ENCODE data around the gene TESMIN. TPM values are rescaled to one million over a fixed set of nuclear protein-coding genes. Genes with fewer than 3 reads are reported as not detected.

The TESMIN gene
- total RNA-seq = 0.27 TPM
- long read RNA-seq, partial matches to known transcripts = 0 of 1 reads
- long read RNA-seq, other reads (novel, unspliced or antisense) = 1 of 1 reads

GRCh38 chr11:68751331-68751856, at the start of gene TESMIN:
Gene TESMIN (minus strand): TSS chr11:68751520. CDS start chr11:68750660, 860 bp downstream.
- intact Hi-C loops (cut with DNase I) = no loop called here
- ATAC-seq = peak; percentile 93
- DNase-seq (ENCODE audit: missing footprints) = peak; percentile 96

GRCh38 chr11:68798221-68798813, 47.0 kb upstream of the TESMIN start:
- ATAC-seq (no peak), DNase-seq (ENCODE audit: missing footprints) (no peak)
- intact Hi-C loops (cut with DNase I) = loop anchor here (5.0 kb wide), 1 partner anchor 44 kb away; the partner anchor contains the start of gene CPT1A

- DNase-seq (ENCODE audit: missing footprints) (no peak), ATAC-seq (peak; percentile 78)
- intact Hi-C loops (cut with DNase I) = loop anchor here (5.0 kb wide), 1 partner anchor 46 kb away; the partner anchor contains the start of gene CPT1A
Measured at GRCh38 chr11:68796801-68797200, 45.5 kb upstream of the TESMIN start.

- intact Hi-C loops (cut with DNase I) = no loop called here
- DNase-seq (ENCODE audit: missing footprints) = no peak
- ATAC-seq = no peak
Measured at GRCh38 chr11:68792400-68792966, 41.2 kb upstream of the TESMIN start.

GRCh38 chr11:68784653-68785052, 33.3 kb upstream of the TESMIN start:
- intact Hi-C loops (cut with DNase I) = no loop called here
- ATAC-seq (no peak), DNase-seq (ENCODE audit: missing footprints) (no peak)

- DNase-seq (ENCODE audit: missing footprints) (no peak), ATAC-seq (peak; percentile 79)
- intact Hi-C loops (cut with DNase I) = loop anchor here (2.0 kb wide), 1 partner anchor 55 kb away; no protein-coding TSS in a partner anchor
Measured at GRCh38 chr11:68783216-68783821, 32.0 kb upstream of the TESMIN start.

- ATAC-seq = no peak
- DNase-seq (ENCODE audit: missing footprints) = no peak
- intact Hi-C loops (cut with DNase I) = loop anchor here (2.0 kb wide), 1 partner anchor 56 kb away; no protein-coding TSS in a partner anchor
Measured at GRCh38 chr11:68782711-68783110, 31.4 kb upstream of the TESMIN start.

GRCh38 chr11:68780829-68781228, 29.5 kb upstream of the TESMIN start:
- DNase-seq (ENCODE audit: missing footprints) (peak; percentile 76), ATAC-seq (peak; percentile 80)
- intact Hi-C loops (cut with DNase I) = no loop called here

GRCh38 chr11:68778205-68778604, 26.9 kb upstream of the TESMIN start:
- peak; percentile 32 for ATAC-seq
- intact Hi-C loops (cut with DNase I) = no loop called here
- DNase-seq (ENCODE audit: missing footprints) = no peak

- DNase-seq (ENCODE audit: missing footprints) (no peak), ATAC-seq (no peak)
- intact Hi-C loops (cut with DNase I) = no loop called here
Measured at GRCh38 chr11:68776442-68777235, 25.3 kb upstream of the TESMIN start.

GRCh38 chr11:68775951-68776388, 24.6 kb upstream of the TESMIN start:
- no peak for ATAC-seq
- DNase-seq (ENCODE audit: missing footprints) = no peak
- intact Hi-C loops (cut with DNase I) = no loop called here

- intact Hi-C loops (cut with DNase I) = no loop called here
- no peak for DNase-seq (ENCODE audit: missing footprints)
- no peak for ATAC-seq
Measured at GRCh38 chr11:68774194-68774585, 22.9 kb upstream of the TESMIN start.

- intact Hi-C loops (cut with DNase I) = no loop called here
- no peak for DNase-seq (ENCODE audit: missing footprints)
- ATAC-seq = no peak
Measured at GRCh38 chr11:68773521-68774193, 22.3 kb upstream of the TESMIN start.

- DNase-seq (ENCODE audit: missing footprints) (no peak), ATAC-seq (no peak)
- intact Hi-C loops (cut with DNase I) = no loop called here
Measured at GRCh38 chr11:68772936-68773335, 21.6 kb upstream of the TESMIN start.

GRCh38 chr11:68770781-68771180, 19.5 kb upstream of the TESMIN start:
- ATAC-seq (no peak), DNase-seq (ENCODE audit: missing footprints) (no peak)
- intact Hi-C loops (cut with DNase I) = no loop called here

- ATAC-seq (no peak), DNase-seq (ENCODE audit: missing footprints) (no peak)
- intact Hi-C loops (cut with DNase I) = no loop called here
Measured at GRCh38 chr11:68767672-68768071, 16.4 kb upstream of the TESMIN start.

GRCh38 chr11:68766786-68767185, 15.5 kb upstream of the TESMIN start:
- ATAC-seq (no peak), DNase-seq (ENCODE audit: missing footprints) (no peak)
- intact Hi-C loops (cut with DNase I) = no loop called here

- DNase-seq (ENCODE audit: missing footprints) = no peak
- ATAC-seq = no peak
- intact Hi-C loops (cut with DNase I) = no loop called here
Measured at GRCh38 chr11:68764746-68765145, 13.4 kb upstream of the TESMIN start.

All from Right ventricle myocardium inferior (tissue), 1 donor.